ENCODE data around the gene SCN1A.

GRCh38 chr2:166104773-166105172 is 23.0 kb downstream of the SCN1A start:
- TF ChIP-seq CTCF (IDR thresholded peaks at IDR 0.05): no peak
- no peak for TF ChIP-seq POLR2A (IDR thresholded peaks at IDR 0.05)
- TF ChIP-seq EP300 (IDR thresholded peaks at IDR 0.05): no peak

Data from tibial nerve (tissue), 4 donors.